GM12891 (cell line): ENCODE results near the gene ATG16L2.

Source experiments
- POLR2A ChIP-seq: IDR thresholded peaks from 2 replicates; pipeline ENCODE4 v1.6.1; 2011; ENCODE audit warnings: low read depth, low read length, control low read depth
- POLR2AphosphoS5 ChIP-seq: IDR thresholded peaks from 2 replicates; pipeline ENCODE4 v1.6.1; 2011; ENCODE audit warnings: low read depth, low read length, control low read depth
- POU2F2 ChIP-seq: IDR thresholded peaks from 2 replicates; pipeline ENCODE4 v1.6.1; 2011; ENCODE audit warnings: low read depth, mild to moderate bottlenecking, control low read depth, low read length, moderate library complexity
- SPI1 ChIP-seq: IDR thresholded peaks from 2 replicates; pipeline ENCODE4 v1.6.1; 2011; ENCODE audit warnings: low read depth, low read length, control low read depth
- TAF1 ChIP-seq: IDR thresholded peaks from 2 replicates; pipeline ENCODE4 v1.6.1; 2011; ENCODE audit warnings: low read depth, low read length, control low read depth

GRCh38 chr11:72776117-72776843 is 37.9 kb upstream of the ATG16L2 start:
- TF ChIP-seq POLR2AphosphoS5 (no peak), SPI1 (no peak), TAF1 (no peak), POLR2A (no peak), POU2F2 (no peak)
